NK-92 treated with Interleukin-12 subunit alpha and Interleukin-12 subunit beta, amount 100 ng/mL, for 24 hours (cell line): Measurements from ENCODE around the gene MCTP2.

ENCODE experiments used
- DNase-seq: peaks from one replicate; lab custom pipeline; 2025; lab: John Stamatoyannopoulos, UW

The MCTP2 gene

GRCh38 chr15:94230883-94231722 is at the start of gene MCTP2:
Gene MCTP2, plus strand, starts transcription at chr15:94231561. Its CDS starts 66,705 bp downstream, at chr15:94298266.
- peak; percentile 100 for DNase-seq

- DNase-seq, result no peak
Measured at GRCh38 chr15:94182883-94183282, 48.5 kb upstream of the MCTP2 start.

- no peak for DNase-seq
Measured at GRCh38 chr15:94185547-94186236, 45.7 kb upstream of the MCTP2 start.

GRCh38 chr15:94186770-94187331 is 44.5 kb upstream of the MCTP2 start:
- no peak for DNase-seq

- no peak for DNase-seq
Measured at GRCh38 chr15:94193906-94194305, 37.5 kb upstream of the MCTP2 start.

- no peak for DNase-seq
Measured at GRCh38 chr15:94196531-94196930, 34.8 kb upstream of the MCTP2 start.

GRCh38 chr15:94198633-94199032 is 32.7 kb upstream of the MCTP2 start:
- DNase-seq, result no peak

GRCh38 chr15:94199725-94200124 is 31.6 kb upstream of the MCTP2 start:
- no peak for DNase-seq

- no peak for DNase-seq
Measured at GRCh38 chr15:94203306-94203705, 28.1 kb upstream of the MCTP2 start.

GRCh38 chr15:94205366-94205765 is 26.0 kb upstream of the MCTP2 start:
- no peak for DNase-seq

GRCh38 chr15:94206463-94207167 is 24.7 kb upstream of the MCTP2 start:
- peak; percentile 47 for DNase-seq

GRCh38 chr15:94212291-94212690 is 19.1 kb upstream of the MCTP2 start:
- DNase-seq, result no peak

- no peak for DNase-seq
Measured at GRCh38 chr15:94225616-94226015, 5.7 kb upstream of the MCTP2 start.

GRCh38 chr15:94228611-94229010 is 2.8 kb upstream of the MCTP2 start:
- DNase-seq, result no peak

- DNase-seq, result peak; percentile 77
Measured at GRCh38 chr15:94229591-94230369, 1.6 kb upstream of the MCTP2 start.

- no peak for DNase-seq
Measured at GRCh38 chr15:94230431-94230882, 904 bp upstream of the MCTP2 start.

GRCh38 chr15:94231723-94232468 is 535 bp downstream of the MCTP2 start:
- DNase-seq, result peak; percentile 75

- DNase-seq, result no peak
Measured at GRCh38 chr15:94233441-94233840, 2.1 kb downstream of the MCTP2 start.

GRCh38 chr15:94234300-94234699 is 2.9 kb downstream of the MCTP2 start:
- peak; percentile 37 for DNase-seq

- DNase-seq, result no peak
Measured at GRCh38 chr15:94235041-94235440, 3.7 kb downstream of the MCTP2 start.

GRCh38 chr15:94235646-94236045 is 4.3 kb downstream of the MCTP2 start:
- no peak for DNase-seq
